Peyer's patch (tissue), 4 donors: Measurements from ENCODE around the gene TMEM45B. TPM values are rescaled to one million over a fixed set of nuclear protein-coding genes. Genes with fewer than 3 reads are reported as not detected.
A peak's percentile ranks its signal among the peaks of the same experiment; 100 is the strongest.

Source experiments
- DNase-seq, 3 donors: peaks; one replicate each; pipeline ENCODE4 v3.0.0-alpha.2; 2017 to 2019
- H3K27ac ChIP-seq, 4 donors: fragments of 200-600 bp; sonication (generic); one replicate each; pipeline ENCODE4 v1.5.1; 2016 to 2019
- H3K27me3 ChIP-seq, 2 donors: fragments of 200-600 bp; sonication (generic); one replicate each; pipeline ENCODE4 v1.5.1; 2019
- H3K36me3 ChIP-seq, 3 donors: fragments of 200-600 bp; sonication (generic); one replicate each; pipeline ENCODE4 v1.5.1; 2016 to 2019
- H3K4me1 ChIP-seq, 4 donors: fragments of 200-600 bp; sonication (generic); one replicate each; pipeline ENCODE4 v1.5.1; 2016 to 2019
- H3K4me3 ChIP-seq, 4 donors: fragments of 200-600 bp; sonication (generic); 1 replicate in 3 of 4; 2 replicates in 1 of 4; pipeline ENCODE4 v1.5.1; 2016 to 2019; ENCODE audit warnings: mild to moderate bottlenecking in 1 of 4
- H3K9me3 ChIP-seq, 4 donors: fragments of 200-600 bp; sonication (generic); one replicate each; pipeline ENCODE4 v1.5.1; 2016 to 2019; ENCODE audit warnings: mild to moderate bottlenecking in 1 of 4
- POLR2A ChIP-seq, 2 donors: fragments of 450-650 bp; IDR thresholded peaks; one replicate each; pipeline ENCODE4 v1.5.1; 2017; ENCODE audit warnings: antibody characterized with exemption in 2 of 2, mild to moderate bottlenecking in 2 of 2, moderate library complexity in 2 of 2
- total RNA-seq, 4 donors: library from RNA; depleted of rRNA; stranded (reverse); fragments of >200 nt; gene quantifications; one replicate each; pipeline ENCODE4 v1.1.0, GENCODE V29; 2016
- TF ChIP-seq, protein P1 (sequence below), 6 experiments: fragments of 450-650 bp in 4 of 6; fragments of 200-600 bp in 2 of 6; sonication (generic) in 1 of 6; IDR thresholded peaks; one replicate each; pipeline ENCODE4 v1.5.1; 2017 to 2019; ENCODE audit warnings: antibody characterized with exemption in 6 of 6, mild to moderate bottlenecking in 3 of 6, moderate library complexity in 1 of 6

The TMEM45B gene
- total RNA-seq, 4 donors from 2014 or later, result 1.7 to 318 (median 244) TPM

DNA sequence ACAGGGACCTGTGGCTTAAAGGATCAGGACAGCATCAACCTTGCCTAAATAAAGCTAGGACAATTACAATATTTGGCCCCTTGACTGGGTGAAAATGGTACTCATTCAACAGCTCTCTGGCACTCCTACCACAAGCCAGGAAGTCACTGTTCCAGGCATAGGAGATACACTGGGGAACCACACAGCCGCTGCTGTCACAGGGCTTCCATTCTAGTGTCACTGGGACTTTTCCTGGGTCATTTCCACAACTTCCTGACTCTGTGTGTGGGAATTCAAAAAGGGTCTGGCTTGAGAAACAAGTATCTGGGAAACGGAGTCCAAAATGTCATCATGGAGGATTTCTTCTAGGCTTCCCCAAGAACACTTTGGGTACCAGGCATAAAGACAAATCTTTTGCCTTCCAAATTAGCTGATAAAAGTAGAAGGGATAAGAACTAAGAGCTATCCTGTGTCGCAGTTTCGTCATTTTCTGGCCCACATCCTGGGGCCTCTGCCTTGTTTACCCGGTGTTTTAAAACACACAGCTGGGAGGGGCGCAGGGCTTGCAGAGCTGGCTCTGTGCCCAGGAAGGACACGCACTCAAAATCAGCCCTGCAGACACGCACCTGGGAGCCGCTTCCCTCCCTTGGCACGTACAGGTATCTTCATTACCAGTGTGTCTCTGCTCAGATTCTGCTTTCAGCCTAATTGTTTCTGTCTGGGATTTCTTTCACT, 38.0 kb downstream of the TMEM45B start:
- H3K36me3 ChIP-seq, result peaks cover 0 to 48% (median 0%) of the 10 kb centered on the region in 3 donors
- no peak for TF ChIP-seq POLR2A (IDR thresholded peaks at IDR 0.05)
- TF ChIP-seq, protein P1, sequence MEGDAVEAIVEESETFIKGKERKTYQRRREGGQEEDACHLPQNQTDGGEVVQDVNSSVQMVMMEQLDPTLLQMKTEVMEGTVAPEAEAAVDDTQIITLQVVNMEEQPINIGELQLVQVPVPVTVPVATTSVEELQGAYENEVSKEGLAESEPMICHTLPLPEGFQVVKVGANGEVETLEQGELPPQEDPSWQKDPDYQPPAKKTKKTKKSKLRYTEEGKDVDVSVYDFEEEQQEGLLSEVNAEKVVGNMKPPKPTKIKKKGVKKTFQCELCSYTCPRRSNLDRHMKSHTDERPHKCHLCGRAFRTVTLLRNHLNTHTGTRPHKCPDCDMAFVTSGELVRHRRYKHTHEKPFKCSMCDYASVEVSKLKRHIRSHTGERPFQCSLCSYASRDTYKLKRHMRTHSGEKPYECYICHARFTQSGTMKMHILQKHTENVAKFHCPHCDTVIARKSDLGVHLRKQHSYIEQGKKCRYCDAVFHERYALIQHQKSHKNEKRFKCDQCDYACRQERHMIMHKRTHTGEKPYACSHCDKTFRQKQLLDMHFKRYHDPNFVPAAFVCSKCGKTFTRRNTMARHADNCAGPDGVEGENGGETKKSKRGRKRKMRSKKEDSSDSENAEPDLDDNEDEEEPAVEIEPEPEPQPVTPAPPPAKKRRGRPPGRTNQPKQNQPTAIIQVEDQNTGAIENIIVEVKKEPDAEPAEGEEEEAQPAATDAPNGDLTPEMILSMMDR (IDR thresholded peaks at IDR 0.05), result no peak
- peak; percentile 71 to 88 (median 77) for DNase-seq
- no peaks in the 10 kb centered on the region for H3K9me3 ChIP-seq
- no peak overlapping the region for H3K4me3 ChIP-seq
- H3K27ac ChIP-seq, result peak overlapping the region; percentile 23 to 69 (median 42)
- peaks cover 0 to 17% (median 0%) of the 10 kb centered on the region in 4 donors for H3K4me1 ChIP-seq
- no peaks in the 10 kb centered on the region for H3K27me3 ChIP-seq

DNA sequence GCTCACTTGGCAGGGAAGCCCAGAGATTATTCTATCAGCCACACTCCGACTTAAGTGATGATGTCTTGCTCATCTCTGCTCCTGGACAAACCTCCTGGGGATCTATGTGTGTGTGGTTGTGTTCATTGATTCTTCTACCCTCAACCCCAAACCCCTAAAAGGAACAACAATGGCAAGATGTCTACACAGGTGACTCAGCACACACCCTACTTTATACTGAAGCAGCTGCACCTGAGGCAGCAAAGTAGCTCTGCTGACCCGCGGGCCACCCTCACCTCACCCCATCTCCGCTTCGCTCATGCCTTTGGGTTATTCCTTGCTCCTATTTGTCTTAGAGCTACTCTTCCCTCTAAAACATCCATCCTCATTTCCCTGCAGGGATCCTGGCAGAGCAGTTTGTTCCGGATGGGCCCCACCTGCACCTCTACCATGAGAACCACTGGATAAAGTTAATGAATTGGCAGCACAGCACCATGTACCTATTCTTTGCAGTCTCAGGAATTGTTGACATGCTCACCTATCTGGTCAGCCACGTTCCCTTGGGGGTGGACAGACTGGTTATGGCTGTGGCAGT, 38.7 kb downstream of the TMEM45B start:
- Histone ChIP-seq H3K36me3 (peaks cover 0 to 55% (median 0%) of the 10 kb centered on the region in 3 donors), H3K27ac (peak overlapping the region in 3 of 4 donors; percentile 36 to 69 (median 47)), H3K9me3 (no peaks in the 10 kb centered on the region), H3K4me3 (no peak overlapping the region), H3K27me3 (no peaks in the 10 kb centered on the region), H3K4me1 (peaks cover 0 to 17% (median 0%) of the 10 kb centered on the region in 4 donors)
- DNase-seq, result no peak
- no peak for TF ChIP-seq POLR2A (IDR thresholded peaks at IDR 0.05)
- TF ChIP-seq, protein P1 (IDR thresholded peaks at IDR 0.05), result no peak

DNA sequence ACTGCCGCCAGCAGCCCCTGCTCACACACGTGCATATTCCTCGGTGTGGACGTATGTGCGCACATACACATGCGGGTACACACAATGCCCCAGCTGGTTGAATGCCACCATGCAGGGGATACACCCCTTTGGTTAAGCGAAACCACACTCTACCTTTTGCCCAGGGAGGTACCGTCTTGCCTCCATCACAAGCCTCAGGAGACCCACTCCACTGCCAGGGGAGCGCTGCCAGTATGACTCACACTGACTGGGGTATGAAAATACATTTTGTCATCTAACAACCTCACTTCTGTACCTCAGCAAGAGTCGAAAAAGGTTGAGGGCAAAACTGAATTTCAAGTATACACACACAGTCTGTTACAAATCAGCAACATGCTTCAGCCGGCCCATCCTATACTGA, 39.4 kb downstream of the TMEM45B start:
- H3K27me3 ChIP-seq, result no peaks in the 10 kb centered on the region
- peaks cover 0 to 17% (median 0%) of the 10 kb centered on the region in 4 donors for H3K4me1 ChIP-seq
- TF ChIP-seq, protein P1 (IDR thresholded peaks at IDR 0.05), result no peak
- TF ChIP-seq POLR2A (IDR thresholded peaks at IDR 0.05), result no peak
- no peak overlapping the region for H3K4me3 ChIP-seq
- H3K9me3 ChIP-seq, result no peaks in the 10 kb centered on the region
- peaks cover 0 to 61% (median 0%) of the 10 kb centered on the region in 3 donors for H3K36me3 ChIP-seq
- DNase-seq, result no peak
- H3K27ac ChIP-seq, result no peak overlapping the region

DNA sequence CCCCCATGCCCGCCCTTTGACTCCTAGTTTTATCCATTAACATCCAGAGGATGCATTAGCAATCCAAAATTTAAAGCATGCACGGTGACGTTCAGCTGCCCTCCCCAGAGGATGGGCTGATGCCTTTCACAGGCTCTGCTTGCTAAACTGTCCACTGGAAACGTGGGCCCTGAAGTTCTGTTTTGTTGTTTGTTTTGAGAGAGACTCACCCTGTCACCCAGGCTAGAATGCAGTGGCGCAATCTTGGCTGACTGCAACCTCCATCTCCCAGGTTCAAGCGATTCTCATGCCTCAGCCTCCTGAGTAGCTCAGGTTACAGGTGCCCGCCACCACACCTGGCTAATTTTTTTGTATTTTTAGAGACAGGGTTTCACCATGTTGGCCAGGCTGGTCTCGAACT, 40.4 kb downstream of the TMEM45B start:
- TF ChIP-seq POLR2A (IDR thresholded peaks at IDR 0.05), result no peak
- TF ChIP-seq, protein P1 (IDR thresholded peaks at IDR 0.05), result no peak
- Histone ChIP-seq H3K27me3 (no peaks in the 10 kb centered on the region), H3K9me3 (no peaks in the 10 kb centered on the region), H3K27ac (no peak overlapping the region), H3K4me3 (no peak overlapping the region), H3K4me1 (peaks cover 0 to 17% (median 0%) of the 10 kb centered on the region in 4 donors), H3K36me3 (peaks cover 0 to 62% (median 0%) of the 10 kb centered on the region in 3 donors)
- no peak for DNase-seq

DNA sequence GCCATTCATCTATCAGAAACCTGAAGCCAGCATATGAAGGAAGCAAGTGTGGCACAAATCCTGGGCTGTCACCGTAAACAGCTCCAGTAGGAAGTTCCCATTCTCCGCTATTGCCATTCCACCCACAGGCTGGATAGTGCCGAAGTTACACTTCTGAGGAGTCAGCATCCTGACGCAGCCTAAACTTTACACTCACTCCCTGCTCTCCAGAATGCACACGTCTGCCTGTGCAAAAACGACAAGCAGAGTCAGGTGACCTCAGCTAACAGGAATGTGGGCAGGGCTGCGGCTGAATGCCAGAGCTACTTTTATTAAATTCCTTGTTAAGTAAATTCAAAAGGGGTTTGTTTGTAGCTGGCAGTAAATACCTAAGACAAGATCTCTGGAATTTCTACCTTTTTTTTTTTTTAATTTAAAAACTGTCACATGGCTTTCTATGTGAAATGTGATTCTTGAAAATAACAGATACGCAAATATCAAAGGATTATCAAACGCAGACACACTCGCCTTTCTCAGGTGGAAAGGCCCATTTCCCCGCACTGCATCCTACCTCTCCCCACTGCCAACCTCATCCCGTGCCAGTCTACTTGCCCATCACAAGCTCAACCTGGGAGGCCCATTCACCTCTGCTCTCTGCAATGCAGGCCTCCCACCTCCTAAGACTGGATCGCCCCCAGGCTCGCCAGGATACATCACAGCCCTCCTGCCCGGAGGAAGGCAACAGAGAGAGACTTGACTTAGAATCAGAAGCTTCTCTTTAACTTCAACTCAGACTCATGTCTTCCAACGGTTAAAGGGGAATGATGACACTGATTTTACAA, 46.3 kb downstream of the TMEM45B start:
- DNase-seq, result peak in 2 of 3 donors; percentile 74 to 85
- Histone ChIP-seq H3K4me1 (peaks cover 0 to 12% (median 0%) of the 10 kb centered on the region in 4 donors), H3K27ac (peak overlapping the region; percentile 4 to 67 (median 32)), H3K36me3 (peaks cover 0 to 70% (median 0%) of the 10 kb centered on the region in 3 donors), H3K27me3 (no peaks in the 10 kb centered on the region), H3K4me3 (no peak overlapping the region), H3K9me3 (no peaks in the 10 kb centered on the region)
- TF ChIP-seq POLR2A (IDR thresholded peaks at IDR 0.05), result no peak
- TF ChIP-seq, protein P1 (IDR thresholded peaks at IDR 0.05), result no peak
